Hepatocyte (in vitro differentiated cells): ENCODE measurements around the gene MMP12. TPM values are rescaled to one million over a fixed set of nuclear protein-coding genes. Genes with fewer than 3 reads are reported as not detected.

Experiments
- DNase-seq: peaks from one replicate; pipeline ENCODE4 v3.0.0-alpha.2; 2016; ENCODE audit warnings: low spot score
- H2AFZ ChIP-seq: fragments of 200-600 bp; sonication (generic); 2 replicates; pipeline ENCODE4 v1.6.0; 2016; ENCODE audit warnings: antibody characterized with exemption, mild to moderate bottlenecking
- H3K27ac ChIP-seq: fragments of 200-600 bp; sonication (generic); 2 replicates; pipeline ENCODE4 v1.5.1; 2016; ENCODE audit warnings: mild to moderate bottlenecking
- H3K27me3 ChIP-seq: fragments of 200-600 bp; sonication (generic); 2 replicates; pipeline ENCODE4 v1.6.1; 2016
- H3K36me3 ChIP-seq: fragments of 200-600 bp; sonication (generic); replicated peaks from 2 replicates; pipeline ENCODE4 v1.5.1; 2016; ENCODE audit warnings: low read depth; ENCODE audit not compliant: insufficient read depth
- H3K4me1 ChIP-seq: fragments of 200-600 bp; sonication (generic); 2 replicates; pipeline ENCODE4 v1.5.1; 2016; ENCODE audit warnings: mild to moderate bottlenecking, moderate library complexity; ENCODE audit not compliant: insufficient read depth
- H3K4me2 ChIP-seq: fragments of 200-600 bp; sonication (generic); 2 replicates; pipeline ENCODE4 v1.6.0; 2016
- H3K4me3 ChIP-seq: fragments of 200-600 bp; sonication (generic); 2 replicates; pipeline ENCODE4 v1.5.1; 2016; ENCODE audit warnings: mild to moderate bottlenecking
- H3K79me2 ChIP-seq: fragments of 200-600 bp; sonication (generic); 2 replicates; pipeline ENCODE4 v1.6.0; 2017; ENCODE audit warnings: mild to moderate bottlenecking
- H3K9me2 ChIP-seq: fragments of 200-600 bp; sonication (generic); replicated peaks from 2 replicates; pipeline ENCODE4 v1.6.0; 2017; ENCODE audit warnings: mild to moderate bottlenecking; ENCODE audit not compliant: insufficient read depth
- H3K9me3 ChIP-seq: fragments of 200-600 bp; sonication (generic); 2 replicates; pipeline ENCODE4 v1.5.1; 2016; ENCODE audit warnings: low read depth, mild to moderate bottlenecking
- H4K20me1 ChIP-seq: fragments of 200-600 bp; sonication (generic); 2 replicates; pipeline ENCODE4 v1.6.0; 2016; ENCODE audit warnings: mild to moderate bottlenecking; ENCODE audit not compliant: insufficient read depth, poor library complexity, severe bottlenecking
- EZH2 ChIP-seq: fragments of 200-600 bp; sonication (generic); IDR thresholded peaks from 2 replicates; pipeline ENCODE4 v1.6.1; 2016; ENCODE audit warnings: antibody characterized with exemption, mild to moderate bottlenecking, borderline replicate concordance
- EZH2phosphoT487 ChIP-seq: fragments of 200-600 bp; sonication (generic); IDR thresholded peaks from one replicate; pipeline ENCODE4 v1.6.1; 2018; ENCODE audit warnings: antibody characterized with exemption, mild to moderate bottlenecking, low read depth, moderate library complexity; ENCODE audit not compliant: unreplicated experiment, severe bottlenecking
- WGBS: methylation state at CpG from one replicate; pipeline ENCODE4 v1.1.6; 2016; ENCODE audit warnings: low lambda C conversion rate; ENCODE audit errors: missing lambda C conversion rate; 5-methylcytosine and 5-hydroxymethylcytosine counted together
- polyA plus RNA-seq: library from polyadenylated mRNA; unstranded; fragments of >200 nt; fragmentation: Nextera tagmentation; extraction: Ambion mirVana; gene quantifications from 2 replicates; pipeline ENCODE4 v1.2.1, GENCODE V29; 2016
- total RNA-seq: library from RNA; depleted of rRNA; stranded (reverse); fragments of >200 nt; gene quantifications from 2 replicates; pipeline ENCODE4 v1.2.3, GENCODE V29; 2014
- TF ChIP-seq, protein P1 (sequence below): fragments of 200-600 bp; sonication (generic); IDR thresholded peaks from 2 replicates; pipeline ENCODE4 v1.5.1; 2016; ENCODE audit warnings: antibody characterized with exemption, mild to moderate bottlenecking; ENCODE audit not compliant: poor library complexity

Gene MMP12
- total and polyA plus RNA-seq, 2 experiments from 2014 or later, result 0.57 to 0.60 TPM

GRCh38 chr11:102891736-102892135 is 17.0 kb upstream of the MMP12 start:
- Histone ChIP-seq H3K27ac (no peak overlapping the region), H3K9me2 (no peaks in the 10 kb centered on the region), H4K20me1 (no peaks in the 10 kb centered on the region), H3K4me2 (no peak overlapping the region), H3K79me2 (no peaks in the 10 kb centered on the region), H3K4me1 (no peaks in the 10 kb centered on the region), H3K9me3 (no peaks in the 10 kb centered on the region), H2AFZ (no peak overlapping the region), H3K4me3 (no peak overlapping the region), H3K27me3 (no peaks in the 10 kb centered on the region), H3K36me3 (no peaks in the 10 kb centered on the region)
- TF ChIP-seq, protein P1, sequence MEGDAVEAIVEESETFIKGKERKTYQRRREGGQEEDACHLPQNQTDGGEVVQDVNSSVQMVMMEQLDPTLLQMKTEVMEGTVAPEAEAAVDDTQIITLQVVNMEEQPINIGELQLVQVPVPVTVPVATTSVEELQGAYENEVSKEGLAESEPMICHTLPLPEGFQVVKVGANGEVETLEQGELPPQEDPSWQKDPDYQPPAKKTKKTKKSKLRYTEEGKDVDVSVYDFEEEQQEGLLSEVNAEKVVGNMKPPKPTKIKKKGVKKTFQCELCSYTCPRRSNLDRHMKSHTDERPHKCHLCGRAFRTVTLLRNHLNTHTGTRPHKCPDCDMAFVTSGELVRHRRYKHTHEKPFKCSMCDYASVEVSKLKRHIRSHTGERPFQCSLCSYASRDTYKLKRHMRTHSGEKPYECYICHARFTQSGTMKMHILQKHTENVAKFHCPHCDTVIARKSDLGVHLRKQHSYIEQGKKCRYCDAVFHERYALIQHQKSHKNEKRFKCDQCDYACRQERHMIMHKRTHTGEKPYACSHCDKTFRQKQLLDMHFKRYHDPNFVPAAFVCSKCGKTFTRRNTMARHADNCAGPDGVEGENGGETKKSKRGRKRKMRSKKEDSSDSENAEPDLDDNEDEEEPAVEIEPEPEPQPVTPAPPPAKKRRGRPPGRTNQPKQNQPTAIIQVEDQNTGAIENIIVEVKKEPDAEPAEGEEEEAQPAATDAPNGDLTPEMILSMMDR, result no peak
- TF ChIP-seq EZH2 (no peak), EZH2phosphoT487 (no peak)
- 95% methylated on average over 1 of the region's 1 CpG for WGBS
- no peak for DNase-seq

DNA sequence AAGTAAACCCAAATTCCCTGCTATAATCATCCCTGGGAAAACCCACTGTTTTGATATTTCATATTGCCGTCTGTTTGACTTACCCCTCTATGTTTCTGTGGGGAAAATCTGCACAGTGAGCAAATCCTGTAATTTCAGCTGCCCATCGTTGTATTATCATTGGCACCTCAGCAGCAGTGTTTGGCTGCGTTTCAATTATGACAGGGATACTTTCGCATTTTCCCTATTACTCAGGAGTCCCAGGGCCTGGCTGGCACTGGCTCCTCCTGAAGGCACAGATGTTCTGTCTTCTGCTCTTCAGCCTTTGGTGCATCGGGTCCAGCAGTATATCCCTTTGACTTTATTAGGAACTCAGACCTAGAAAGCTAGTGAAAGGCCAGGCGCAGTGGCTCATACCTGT is 12.2 kb upstream of the MMP12 start:
- H3K27me3 ChIP-seq, result no peaks in the 10 kb centered on the region
- no peaks in the 10 kb centered on the region for H3K79me2 ChIP-seq
- WGBS, result 95% methylated on average over 6 of the region's 6 CpGs
- TF ChIP-seq, protein P1, result no peak
- TF ChIP-seq EZH2phosphoT487, result no peak
- no peaks in the 10 kb centered on the region for H3K9me2 ChIP-seq
- no peak overlapping the region for H3K4me3 ChIP-seq
- H3K36me3 ChIP-seq, result no peaks in the 10 kb centered on the region
- H3K9me3 ChIP-seq, result no peaks in the 10 kb centered on the region
- no peak for DNase-seq
- no peak overlapping the region for H2AFZ ChIP-seq
- no peak overlapping the region for H3K27ac ChIP-seq
- no peaks in the 10 kb centered on the region for H3K4me1 ChIP-seq
- no peak overlapping the region for H3K4me2 ChIP-seq
- H4K20me1 ChIP-seq, result no peaks in the 10 kb centered on the region

DNA sequence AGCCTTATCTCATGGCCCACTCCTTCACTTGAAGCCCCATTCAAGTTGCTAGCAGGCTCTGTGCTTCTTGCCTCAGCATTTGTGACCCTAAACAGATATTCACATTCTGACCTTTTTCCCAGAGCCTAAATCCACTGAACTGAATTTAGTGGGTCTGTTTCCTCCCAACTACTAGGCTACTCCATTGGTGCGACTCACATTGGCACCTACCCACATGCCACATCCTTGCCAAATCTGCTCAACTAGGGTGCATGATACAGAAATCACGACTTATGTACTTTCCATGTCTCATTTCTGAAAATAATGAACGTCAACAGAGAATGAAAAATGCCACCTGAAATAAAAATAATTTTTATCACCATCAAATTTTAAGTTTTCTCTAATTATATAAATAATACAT is 8.4 kb upstream of the MMP12 start:
- TF ChIP-seq EZH2 (no peak), EZH2phosphoT487 (no peak)
- TF ChIP-seq, protein P1, result no peak
- H3K4me3 ChIP-seq, result no peak overlapping the region
- no peaks in the 10 kb centered on the region for H3K4me1 ChIP-seq
- no peaks in the 10 kb centered on the region for H3K9me3 ChIP-seq
- no peaks in the 10 kb centered on the region for H3K27me3 ChIP-seq
- no peaks in the 10 kb centered on the region for H3K36me3 ChIP-seq
- no peak for DNase-seq
- H3K4me2 ChIP-seq, result no peak overlapping the region
- no peaks in the 10 kb centered on the region for H3K79me2 ChIP-seq
- WGBS, result 91% methylated on average over 3 of the region's 3 CpGs
- H2AFZ ChIP-seq, result no peak overlapping the region
- no peaks in the 10 kb centered on the region for H3K9me2 ChIP-seq
- no peak overlapping the region for H3K27ac ChIP-seq
- no peaks in the 10 kb centered on the region for H4K20me1 ChIP-seq
